ENCODE data around the gene HYI. TPM values are rescaled to one million over a fixed set of nuclear protein-coding genes. Genes with fewer than 3 reads are reported as not detected.

The HYI gene
- total and polyA plus RNA-seq, 4 donors, result 26.9 to 34.9 (median 29.8) TPM

DNA sequence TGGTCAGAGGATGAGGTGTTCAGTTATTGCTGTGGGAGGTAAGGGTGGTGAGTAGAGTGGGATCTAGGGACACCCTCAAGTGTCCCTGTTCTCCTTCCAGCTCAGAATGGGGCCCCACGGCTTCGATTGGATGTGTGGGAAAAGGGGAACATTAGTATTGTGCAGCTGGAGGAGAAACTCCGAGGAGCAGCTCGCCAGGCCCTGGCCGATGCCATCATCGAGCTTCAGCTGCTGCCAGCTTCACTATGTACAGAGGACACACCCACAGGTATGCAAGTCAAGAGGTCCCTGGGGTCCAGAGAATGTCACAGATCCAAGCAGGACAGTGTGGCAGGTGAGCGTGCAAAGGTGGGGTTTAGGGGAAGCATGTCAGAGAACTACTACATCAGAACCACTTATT, 13.9 kb downstream of the HYI start:
- WGBS, result 95% methylated on average over 7 of the region's 7 CpGs
- peaks cover 0 to 6% (median 0%) of the 10 kb centered on the region in 4 donors for H3K4me1 ChIP-seq (ENCODE audit: control insufficient read depth in 4 of 4, insufficient read depth in 4 of 4, low read length in 3 of 4)
- H3K27ac ChIP-seq (ENCODE audit: low read depth in 1 of 2, low read length in 2 of 2), result no peak overlapping the region
- H3K4me3 ChIP-seq (ENCODE audit: low read depth in 1 of 3, low read length in 3 of 3), result no peak overlapping the region
- H3K9me3 ChIP-seq (ENCODE audit: control insufficient read depth in 4 of 4, low read length in 3 of 4), result no peaks in the 10 kb centered on the region
- TF ChIP-seq RAD21 (IDR thresholded peaks at IDR 0.05) (no peak), FOXA2 (IDR thresholded peaks at IDR 0.05) (no peak), TAF1 (conservative IDR thresholded peaks at IDR 0.05) (no peak), HNF4G (IDR thresholded peaks at IDR 0.05) (no peak), FOXA1 (IDR thresholded peaks at IDR 0.05) (no peak), JUND (IDR thresholded peaks at IDR 0.05) (no peak), NR2F2 (IDR thresholded peaks at IDR 0.05) (no peak), GABPA (IDR thresholded peaks at IDR 0.05 in 1 of 2, conservative IDR thresholded peaks at IDR 0.05 in 1 of 2) (no peak), EGR1 (IDR thresholded peaks at IDR 0.05; ENCODE audit: low read depth in 2 of 2) (no peak)
- TF ChIP-seq, protein P1, sequence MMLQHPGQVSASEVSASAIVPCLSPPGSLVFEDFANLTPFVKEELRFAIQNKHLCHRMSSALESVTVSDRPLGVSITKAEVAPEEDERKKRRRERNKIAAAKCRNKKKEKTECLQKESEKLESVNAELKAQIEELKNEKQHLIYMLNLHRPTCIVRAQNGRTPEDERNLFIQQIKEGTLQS (IDR thresholded peaks at IDR 0.05), result no peak
- TF ChIP-seq, protein P2, sequence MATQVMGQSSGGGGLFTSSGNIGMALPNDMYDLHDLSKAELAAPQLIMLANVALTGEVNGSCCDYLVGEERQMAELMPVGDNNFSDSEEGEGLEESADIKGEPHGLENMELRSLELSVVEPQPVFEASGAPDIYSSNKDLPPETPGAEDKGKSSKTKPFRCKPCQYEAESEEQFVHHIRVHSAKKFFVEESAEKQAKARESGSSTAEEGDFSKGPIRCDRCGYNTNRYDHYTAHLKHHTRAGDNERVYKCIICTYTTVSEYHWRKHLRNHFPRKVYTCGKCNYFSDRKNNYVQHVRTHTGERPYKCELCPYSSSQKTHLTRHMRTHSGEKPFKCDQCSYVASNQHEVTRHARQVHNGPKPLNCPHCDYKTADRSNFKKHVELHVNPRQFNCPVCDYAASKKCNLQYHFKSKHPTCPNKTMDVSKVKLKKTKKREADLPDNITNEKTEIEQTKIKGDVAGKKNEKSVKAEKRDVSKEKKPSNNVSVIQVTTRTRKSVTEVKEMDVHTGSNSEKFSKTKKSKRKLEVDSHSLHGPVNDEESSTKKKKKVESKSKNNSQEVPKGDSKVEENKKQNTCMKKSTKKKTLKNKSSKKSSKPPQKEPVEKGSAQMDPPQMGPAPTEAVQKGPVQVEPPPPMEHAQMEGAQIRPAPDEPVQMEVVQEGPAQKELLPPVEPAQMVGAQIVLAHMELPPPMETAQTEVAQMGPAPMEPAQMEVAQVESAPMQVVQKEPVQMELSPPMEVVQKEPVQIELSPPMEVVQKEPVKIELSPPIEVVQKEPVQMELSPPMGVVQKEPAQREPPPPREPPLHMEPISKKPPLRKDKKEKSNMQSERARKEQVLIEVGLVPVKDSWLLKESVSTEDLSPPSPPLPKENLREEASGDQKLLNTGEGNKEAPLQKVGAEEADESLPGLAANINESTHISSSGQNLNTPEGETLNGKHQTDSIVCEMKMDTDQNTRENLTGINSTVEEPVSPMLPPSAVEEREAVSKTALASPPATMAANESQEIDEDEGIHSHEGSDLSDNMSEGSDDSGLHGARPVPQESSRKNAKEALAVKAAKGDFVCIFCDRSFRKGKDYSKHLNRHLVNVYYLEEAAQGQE (IDR thresholded peaks at IDR 0.05), result no peak
- TF ChIP-seq, protein P3, sequence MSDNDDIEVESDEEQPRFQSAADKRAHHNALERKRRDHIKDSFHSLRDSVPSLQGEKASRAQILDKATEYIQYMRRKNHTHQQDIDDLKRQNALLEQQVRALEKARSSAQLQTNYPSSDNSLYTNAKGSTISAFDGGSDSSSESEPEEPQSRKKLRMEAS (IDR thresholded peaks at IDR 0.05), result no peak
- no peaks in the 10 kb centered on the region for H3K27me3 ChIP-seq (ENCODE audit: control insufficient read depth in 4 of 4, insufficient read depth in 4 of 4, low read length in 3 of 4)
- no peak overlapping the region for H3K9ac ChIP-seq (ENCODE audit: low read depth in 1 of 2, low read length in 2 of 2)
- H3K36me3 ChIP-seq (ENCODE audit: control insufficient read depth in 4 of 4, insufficient read depth in 3 of 4, low read depth in 1 of 4, low read length in 3 of 4), result peaks cover 6 to 53% (median 26%) of the 10 kb centered on the region in 4 donors
- no peak for DNase-seq (ENCODE audit: low spot score)

DNA sequence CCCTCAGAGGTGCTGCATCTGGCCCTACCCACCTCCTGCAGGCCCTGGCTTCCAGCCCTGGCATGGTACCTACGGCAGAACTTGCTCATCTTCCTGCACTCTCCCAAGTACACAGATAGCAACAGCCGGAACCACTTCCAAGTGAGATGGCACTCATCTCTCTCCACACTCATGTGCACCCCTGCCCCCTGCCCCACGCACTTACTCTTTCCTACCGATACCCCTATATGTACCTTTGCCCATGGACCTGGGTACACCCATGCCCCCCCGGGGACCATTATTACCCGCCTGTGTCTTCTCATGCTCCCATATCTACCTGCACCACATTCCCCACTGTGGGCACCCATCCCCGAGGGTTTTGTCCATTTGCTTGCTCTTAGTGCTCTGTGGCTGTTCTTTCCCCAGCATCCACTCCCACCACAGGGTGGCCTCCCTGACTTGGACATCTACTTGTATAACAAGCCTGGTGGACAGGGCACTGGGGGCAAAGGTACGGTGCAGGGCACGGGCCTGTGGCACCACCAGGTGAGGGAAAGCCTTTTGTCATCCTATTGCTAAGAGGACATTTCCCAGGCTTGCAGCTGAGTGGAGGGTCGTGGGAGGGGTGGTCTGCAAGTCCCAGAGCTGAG, 14.7 kb downstream of the HYI start:
- no peak overlapping the region for H3K4me3 ChIP-seq (ENCODE audit: low read depth in 1 of 3, low read length in 3 of 3)
- H3K27ac ChIP-seq (ENCODE audit: low read depth in 1 of 2, low read length in 2 of 2), result no peak overlapping the region
- 89% methylated on average over 10 of the region's 10 CpGs for WGBS
- no peak for DNase-seq (ENCODE audit: low spot score)
- peaks cover 0 to 6% (median 0%) of the 10 kb centered on the region in 4 donors for H3K4me1 ChIP-seq (ENCODE audit: control insufficient read depth in 4 of 4, insufficient read depth in 4 of 4, low read length in 3 of 4)
- TF ChIP-seq, protein P4, sequence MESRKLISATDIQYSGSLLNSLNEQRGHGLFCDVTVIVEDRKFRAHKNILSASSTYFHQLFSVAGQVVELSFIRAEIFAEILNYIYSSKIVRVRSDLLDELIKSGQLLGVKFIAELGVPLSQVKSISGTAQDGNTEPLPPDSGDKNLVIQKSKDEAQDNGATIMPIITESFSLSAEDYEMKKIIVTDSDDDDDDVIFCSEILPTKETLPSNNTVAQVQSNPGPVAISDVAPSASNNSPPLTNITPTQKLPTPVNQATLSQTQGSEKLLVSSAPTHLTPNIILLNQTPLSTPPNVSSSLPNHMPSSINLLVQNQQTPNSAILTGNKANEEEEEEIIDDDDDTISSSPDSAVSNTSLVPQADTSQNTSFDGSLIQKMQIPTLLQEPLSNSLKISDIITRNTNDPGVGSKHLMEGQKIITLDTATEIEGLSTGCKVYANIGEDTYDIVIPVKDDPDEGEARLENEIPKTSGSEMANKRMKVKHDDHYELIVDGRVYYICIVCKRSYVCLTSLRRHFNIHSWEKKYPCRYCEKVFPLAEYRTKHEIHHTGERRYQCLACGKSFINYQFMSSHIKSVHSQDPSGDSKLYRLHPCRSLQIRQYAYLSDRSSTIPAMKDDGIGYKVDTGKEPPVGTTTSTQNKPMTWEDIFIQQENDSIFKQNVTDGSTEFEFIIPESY (IDR thresholded peaks at IDR 0.05), result no peak
- no peak for TF ChIP-seq JUND (IDR thresholded peaks at IDR 0.05)
- TF ChIP-seq, protein P5, sequence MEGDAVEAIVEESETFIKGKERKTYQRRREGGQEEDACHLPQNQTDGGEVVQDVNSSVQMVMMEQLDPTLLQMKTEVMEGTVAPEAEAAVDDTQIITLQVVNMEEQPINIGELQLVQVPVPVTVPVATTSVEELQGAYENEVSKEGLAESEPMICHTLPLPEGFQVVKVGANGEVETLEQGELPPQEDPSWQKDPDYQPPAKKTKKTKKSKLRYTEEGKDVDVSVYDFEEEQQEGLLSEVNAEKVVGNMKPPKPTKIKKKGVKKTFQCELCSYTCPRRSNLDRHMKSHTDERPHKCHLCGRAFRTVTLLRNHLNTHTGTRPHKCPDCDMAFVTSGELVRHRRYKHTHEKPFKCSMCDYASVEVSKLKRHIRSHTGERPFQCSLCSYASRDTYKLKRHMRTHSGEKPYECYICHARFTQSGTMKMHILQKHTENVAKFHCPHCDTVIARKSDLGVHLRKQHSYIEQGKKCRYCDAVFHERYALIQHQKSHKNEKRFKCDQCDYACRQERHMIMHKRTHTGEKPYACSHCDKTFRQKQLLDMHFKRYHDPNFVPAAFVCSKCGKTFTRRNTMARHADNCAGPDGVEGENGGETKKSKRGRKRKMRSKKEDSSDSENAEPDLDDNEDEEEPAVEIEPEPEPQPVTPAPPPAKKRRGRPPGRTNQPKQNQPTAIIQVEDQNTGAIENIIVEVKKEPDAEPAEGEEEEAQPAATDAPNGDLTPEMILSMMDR (IDR thresholded peaks at IDR 0.05; ENCODE audit: low read depth, low read length, missing input control), result no peak
- TF ChIP-seq, protein P2 (IDR thresholded peaks at IDR 0.05), result no peak
- TF ChIP-seq FOXA1 (IDR thresholded peaks at IDR 0.05), result no peak
- TF ChIP-seq, protein P3 (IDR thresholded peaks at IDR 0.05), result no peak
- no peak for TF ChIP-seq EGR1 (IDR thresholded peaks at IDR 0.05; ENCODE audit: low read depth in 2 of 2)
- TF ChIP-seq FOXA2 (IDR thresholded peaks at IDR 0.05), result no peak
- TF ChIP-seq RXRA (IDR thresholded peaks at IDR 0.05), result no peak
- TF ChIP-seq SP1 (IDR thresholded peaks at IDR 0.05), result no peak
- TF ChIP-seq HNF4G (IDR thresholded peaks at IDR 0.05), result no peak
- no peak for TF ChIP-seq GABPA (IDR thresholded peaks at IDR 0.05 in 1 of 2, conservative IDR thresholded peaks at IDR 0.05 in 1 of 2)
- TF ChIP-seq NR2F2 (IDR thresholded peaks at IDR 0.05), result no peak
- TF ChIP-seq, protein P1 (IDR thresholded peaks at IDR 0.05), result no peak
- TF ChIP-seq HNF4A (conservative IDR thresholded peaks at IDR 0.05), result no peak
- no peak for TF ChIP-seq YY1 (IDR thresholded peaks at IDR 0.05)
- TF ChIP-seq RAD21 (IDR thresholded peaks at IDR 0.05), result no peak
- H3K9ac ChIP-seq (ENCODE audit: low read depth in 1 of 2, low read length in 2 of 2), result no peak overlapping the region
- H3K27me3 ChIP-seq (ENCODE audit: control insufficient read depth in 4 of 4, insufficient read depth in 4 of 4, low read length in 3 of 4), result no peaks in the 10 kb centered on the region
- H3K36me3 ChIP-seq (ENCODE audit: control insufficient read depth in 4 of 4, insufficient read depth in 3 of 4, low read depth in 1 of 4, low read length in 3 of 4), result peaks cover 6 to 57% (median 30%) of the 10 kb centered on the region in 4 donors
- H3K9me3 ChIP-seq (ENCODE audit: control insufficient read depth in 4 of 4, low read length in 3 of 4), result no peaks in the 10 kb centered on the region

All from liver (tissue), 9 donors.